ENCODE data around the gene POU2F1.
A peak's percentile ranks its signal among the peaks of the same experiment; 100 is the strongest.

The POU2F1 gene

GRCh38 chr1:167400359-167400953, 179.8 kb downstream of the POU2F1 start:
- DNase-seq (ENCODE audit: low read depth) = no peak
- TF ChIP-seq, protein P1, sequence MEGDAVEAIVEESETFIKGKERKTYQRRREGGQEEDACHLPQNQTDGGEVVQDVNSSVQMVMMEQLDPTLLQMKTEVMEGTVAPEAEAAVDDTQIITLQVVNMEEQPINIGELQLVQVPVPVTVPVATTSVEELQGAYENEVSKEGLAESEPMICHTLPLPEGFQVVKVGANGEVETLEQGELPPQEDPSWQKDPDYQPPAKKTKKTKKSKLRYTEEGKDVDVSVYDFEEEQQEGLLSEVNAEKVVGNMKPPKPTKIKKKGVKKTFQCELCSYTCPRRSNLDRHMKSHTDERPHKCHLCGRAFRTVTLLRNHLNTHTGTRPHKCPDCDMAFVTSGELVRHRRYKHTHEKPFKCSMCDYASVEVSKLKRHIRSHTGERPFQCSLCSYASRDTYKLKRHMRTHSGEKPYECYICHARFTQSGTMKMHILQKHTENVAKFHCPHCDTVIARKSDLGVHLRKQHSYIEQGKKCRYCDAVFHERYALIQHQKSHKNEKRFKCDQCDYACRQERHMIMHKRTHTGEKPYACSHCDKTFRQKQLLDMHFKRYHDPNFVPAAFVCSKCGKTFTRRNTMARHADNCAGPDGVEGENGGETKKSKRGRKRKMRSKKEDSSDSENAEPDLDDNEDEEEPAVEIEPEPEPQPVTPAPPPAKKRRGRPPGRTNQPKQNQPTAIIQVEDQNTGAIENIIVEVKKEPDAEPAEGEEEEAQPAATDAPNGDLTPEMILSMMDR (conservative IDR thresholded peaks at IDR 0.05; ENCODE audit: low read depth, low read length) = no peak
- no peak overlapping the region for H3K4me3 ChIP-seq (ENCODE audit: low read depth, low read length)

GRCh38 chr1:167401260-167401873, 180.7 kb downstream of the POU2F1 start:
- DNase-seq (ENCODE audit: low read depth) = peak; percentile 77
- TF ChIP-seq, protein P1 (conservative IDR thresholded peaks at IDR 0.05; ENCODE audit: low read depth, low read length) = peak; percentile 73
- no peak overlapping the region for H3K4me3 ChIP-seq (ENCODE audit: low read depth, low read length)

- DNase-seq (ENCODE audit: low read depth) = peak; percentile 17
- TF ChIP-seq, protein P1 (conservative IDR thresholded peaks at IDR 0.05; ENCODE audit: low read depth, low read length) = no peak
- H3K4me3 ChIP-seq (ENCODE audit: low read depth, low read length) = no peak overlapping the region
These were observed 183.6 kb downstream of the POU2F1 start for GRCh38 chr1:167404161-167404888.

DNA sequence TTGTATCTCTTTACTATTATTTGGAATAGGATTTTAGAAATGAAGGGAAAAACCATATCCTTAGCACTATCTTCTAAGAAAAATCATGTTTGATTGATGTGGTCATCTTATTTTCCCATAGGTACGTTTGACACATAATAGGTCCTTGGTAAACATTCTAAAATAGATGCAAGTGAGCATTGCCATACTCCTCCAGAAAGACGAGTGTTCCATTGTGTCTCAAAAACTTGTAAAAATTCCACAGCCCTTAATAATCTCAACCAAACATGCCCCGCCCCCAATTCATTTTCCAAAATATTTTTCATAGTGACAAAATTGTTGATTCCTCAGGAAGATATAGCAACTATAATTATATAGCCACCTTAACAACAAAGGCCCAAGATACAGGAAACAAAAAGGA, 184.2 kb downstream of the POU2F1 start:
- no peak overlapping the region for H3K4me3 ChIP-seq (ENCODE audit: low read depth, low read length)
- DNase-seq (ENCODE audit: low read depth) = no peak
- TF ChIP-seq, protein P1 (conservative IDR thresholded peaks at IDR 0.05; ENCODE audit: low read depth, low read length) = no peak

DNA sequence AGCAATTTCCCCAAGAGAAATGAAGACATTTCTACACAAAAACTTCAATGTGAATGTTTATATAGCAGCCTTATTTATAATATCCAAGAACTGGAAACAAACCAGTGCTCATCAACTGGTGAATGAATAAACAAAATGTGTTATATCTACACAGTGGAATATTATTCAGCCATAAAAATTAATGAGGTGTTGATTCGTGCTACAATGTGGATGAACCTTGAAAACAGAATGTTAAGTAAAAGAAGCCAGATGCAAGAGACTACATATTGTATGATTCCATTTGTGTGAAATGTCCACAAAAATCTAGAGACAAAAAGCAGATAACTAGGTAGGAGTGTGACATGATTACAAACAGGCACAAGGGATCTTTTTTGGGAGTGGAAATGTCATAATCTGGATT, 187.7 kb downstream of the POU2F1 start:
- no peak for DNase-seq (ENCODE audit: low read depth)
- TF ChIP-seq, protein P1 (conservative IDR thresholded peaks at IDR 0.05; ENCODE audit: low read depth, low read length) = no peak

GRCh38 chr1:167409183-167409582, 188.5 kb downstream of the POU2F1 start:
- peak; percentile 20 for DNase-seq (ENCODE audit: low read depth)
- TF ChIP-seq, protein P1 (conservative IDR thresholded peaks at IDR 0.05; ENCODE audit: low read depth, low read length) = peak; percentile 32

More for the DNA sequence above, 187.7 kb downstream of the POU2F1 start:
- no peak overlapping the region for H3K4me3 ChIP-seq (ENCODE audit: low read depth, low read length)

More at GRCh38 chr1:167409183-167409582, 188.5 kb downstream of the POU2F1 start:
- no peak overlapping the region for H3K4me3 ChIP-seq (ENCODE audit: low read depth, low read length)
